GM21515 (cell line): ENCODE data around the gene OLFM1.

Source experiments
- ATAC-seq: cut with Tn5 transposase; IDR thresholded peaks from one replicate; pipeline ENCODE4 v1.9.1; 2021; ENCODE audit not compliant: unreplicated experiment

OLFM1 gene

DNA sequence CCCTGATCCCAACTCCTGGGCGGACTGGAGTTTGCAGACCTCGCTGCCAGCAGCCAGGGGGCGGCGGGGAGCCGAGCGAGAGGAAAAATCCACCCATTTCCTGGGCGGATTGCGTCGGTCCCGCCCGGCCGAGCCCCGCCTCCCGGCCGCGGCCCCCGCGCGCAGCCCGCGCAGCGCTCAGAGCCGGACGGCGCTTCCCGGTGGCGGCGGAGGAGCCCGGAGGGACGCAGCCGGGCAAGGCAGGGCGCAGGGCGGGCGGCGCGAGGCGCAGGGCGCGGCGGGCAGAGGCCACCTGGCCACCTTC, at the start of gene OLFM1:
Gene OLFM1 (plus strand): TSS at position 180 of the 304 bp plus-strand sequence. CDS start 322 bp downstream, outside the sequence.
- ATAC-seq = no peak

DNA sequence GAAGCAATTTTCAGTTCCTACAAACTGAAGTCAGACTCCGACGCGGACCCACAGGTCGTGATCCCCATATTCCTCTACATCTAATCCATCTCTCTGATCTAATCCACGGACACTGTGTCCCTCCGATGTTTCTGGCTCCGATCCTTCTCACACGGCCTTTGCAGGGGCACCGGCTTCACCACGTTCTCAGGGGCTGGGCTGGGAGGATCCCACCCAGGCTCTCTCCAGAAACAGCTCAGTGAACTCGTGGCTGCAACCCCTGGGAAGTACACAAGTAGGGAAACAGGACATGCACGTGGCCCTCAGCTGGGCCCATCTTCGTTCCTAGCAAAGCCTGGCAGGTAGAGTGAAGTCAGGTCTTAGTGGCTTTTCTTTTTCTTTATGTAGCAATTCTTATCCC, 49.1 kb upstream of the OLFM1 start:
- no peak for ATAC-seq

DNA sequence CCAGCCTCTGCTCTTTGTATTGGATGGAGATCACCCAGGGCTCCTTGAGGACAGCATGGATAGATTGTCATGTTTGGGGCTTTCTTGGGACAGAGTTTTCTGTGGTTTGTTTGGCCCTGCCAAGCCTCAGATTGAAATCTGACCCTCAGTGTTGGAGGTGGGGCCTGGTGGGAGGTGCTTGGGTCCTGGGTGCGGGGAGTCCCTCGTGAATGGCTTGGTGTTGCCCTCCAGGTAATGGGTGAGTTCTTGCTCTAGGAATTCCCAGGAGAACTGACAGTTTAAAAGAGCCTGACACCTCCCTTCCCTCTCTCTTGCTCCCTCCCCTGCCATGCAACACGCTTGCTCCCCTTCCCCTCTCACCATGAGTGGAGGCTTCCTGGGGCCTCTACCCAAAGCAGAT, 48.6 kb upstream of the OLFM1 start:
- no peak for ATAC-seq

DNA sequence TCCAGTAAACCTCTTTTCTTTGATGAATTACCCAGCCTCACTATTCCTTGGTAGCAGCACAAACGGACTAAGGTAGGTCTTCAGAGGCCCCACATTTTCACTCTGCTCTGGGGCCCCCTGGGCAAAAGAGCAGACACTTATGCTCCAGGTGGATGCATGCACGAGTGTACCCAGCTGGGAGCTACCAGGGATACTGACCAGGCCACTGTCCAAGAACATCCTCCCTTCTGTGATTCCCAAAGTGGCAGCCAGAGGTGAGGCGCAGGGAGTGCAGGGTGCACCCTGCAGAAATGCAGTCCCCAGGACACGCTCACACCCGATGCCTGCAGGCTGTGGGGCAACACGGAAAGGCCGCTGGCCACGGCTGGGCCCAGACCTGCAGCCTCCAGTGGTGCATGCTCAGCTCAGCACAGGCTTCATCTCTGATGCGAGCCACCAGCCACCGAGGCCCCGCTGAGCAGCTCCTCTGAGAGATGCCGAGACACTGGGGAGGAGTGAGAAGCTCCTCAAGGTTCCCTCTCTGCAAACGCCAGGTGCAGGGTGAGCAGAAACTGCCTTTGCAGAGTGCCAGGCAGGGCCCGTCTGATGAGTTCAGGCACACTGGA, 48.1 kb upstream of the OLFM1 start:
- no peak for ATAC-seq

DNA sequence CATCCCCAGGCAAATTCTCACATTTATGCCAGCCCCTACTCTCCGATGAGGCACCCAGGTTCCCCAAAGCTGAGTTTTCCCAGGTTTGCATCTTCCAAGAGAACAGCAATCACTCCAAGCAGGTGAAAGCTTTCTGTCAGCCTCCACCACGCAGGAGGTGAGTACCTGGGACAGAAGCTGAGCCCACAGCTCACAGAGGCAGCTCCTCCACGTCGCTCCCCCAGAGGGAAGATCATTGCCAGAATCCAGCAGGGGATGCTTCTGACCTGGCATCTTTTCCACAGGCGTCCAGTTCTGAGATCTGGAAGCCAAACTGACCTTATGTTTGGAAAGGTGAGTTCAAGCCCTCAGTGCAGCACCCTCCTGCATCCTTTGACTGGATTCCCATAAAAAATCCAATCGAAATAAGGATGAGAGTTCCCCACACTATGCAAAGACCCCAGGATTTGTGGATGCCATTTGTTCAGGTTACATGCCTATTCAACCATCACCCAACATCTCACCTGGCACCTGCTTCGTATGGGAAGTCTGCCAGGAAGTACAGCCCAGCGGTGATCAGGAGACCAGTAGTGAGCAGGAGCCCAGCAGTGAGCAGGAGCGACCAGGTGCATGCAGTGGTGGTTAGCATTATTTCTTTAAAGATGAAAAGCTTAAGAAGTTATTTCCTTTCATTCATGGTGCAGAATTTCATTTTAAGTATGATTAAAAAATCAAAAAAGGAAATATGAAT, 47.4 kb upstream of the OLFM1 start:
- ATAC-seq = no peak

DNA sequence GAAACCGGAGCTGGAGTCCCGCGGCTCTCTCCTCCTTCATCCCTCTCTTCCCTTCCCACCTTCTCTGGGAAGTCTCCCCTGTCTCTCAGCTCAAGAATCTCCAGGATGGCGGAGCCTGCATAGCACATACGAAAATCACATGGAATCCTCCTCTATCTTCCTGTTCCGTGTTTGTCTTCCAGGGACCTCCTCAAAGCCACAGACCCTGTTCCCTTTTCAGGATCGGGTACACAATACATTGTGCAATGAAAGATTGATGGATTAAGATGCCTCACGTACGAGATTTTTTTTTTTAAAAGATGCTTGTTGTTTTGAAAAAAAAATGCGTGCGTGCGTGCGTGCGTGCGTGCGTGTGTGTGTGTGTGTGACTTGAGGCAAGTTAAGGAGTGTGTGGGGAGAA, 46.6 kb upstream of the OLFM1 start:
- no peak for ATAC-seq

DNA sequence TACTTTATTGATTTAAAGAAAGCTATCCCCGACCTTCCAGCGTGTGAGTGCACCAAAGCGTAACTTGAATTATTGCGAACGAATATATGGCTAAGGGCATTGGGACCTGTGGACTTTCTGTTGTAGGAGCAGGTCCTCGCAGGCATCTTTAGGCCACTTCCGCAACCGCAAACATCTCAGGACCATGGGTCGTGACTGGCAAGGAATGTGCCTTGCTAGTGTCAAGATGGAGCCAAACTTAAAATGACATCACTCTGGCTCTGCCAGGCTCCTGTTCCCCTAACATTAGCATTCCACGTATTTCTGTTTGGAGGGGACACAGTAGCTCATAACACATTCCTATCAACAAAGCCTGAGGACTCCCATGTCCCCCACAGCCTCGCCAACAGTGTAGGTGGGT, 44.1 kb upstream of the OLFM1 start:
- no peak for ATAC-seq

DNA sequence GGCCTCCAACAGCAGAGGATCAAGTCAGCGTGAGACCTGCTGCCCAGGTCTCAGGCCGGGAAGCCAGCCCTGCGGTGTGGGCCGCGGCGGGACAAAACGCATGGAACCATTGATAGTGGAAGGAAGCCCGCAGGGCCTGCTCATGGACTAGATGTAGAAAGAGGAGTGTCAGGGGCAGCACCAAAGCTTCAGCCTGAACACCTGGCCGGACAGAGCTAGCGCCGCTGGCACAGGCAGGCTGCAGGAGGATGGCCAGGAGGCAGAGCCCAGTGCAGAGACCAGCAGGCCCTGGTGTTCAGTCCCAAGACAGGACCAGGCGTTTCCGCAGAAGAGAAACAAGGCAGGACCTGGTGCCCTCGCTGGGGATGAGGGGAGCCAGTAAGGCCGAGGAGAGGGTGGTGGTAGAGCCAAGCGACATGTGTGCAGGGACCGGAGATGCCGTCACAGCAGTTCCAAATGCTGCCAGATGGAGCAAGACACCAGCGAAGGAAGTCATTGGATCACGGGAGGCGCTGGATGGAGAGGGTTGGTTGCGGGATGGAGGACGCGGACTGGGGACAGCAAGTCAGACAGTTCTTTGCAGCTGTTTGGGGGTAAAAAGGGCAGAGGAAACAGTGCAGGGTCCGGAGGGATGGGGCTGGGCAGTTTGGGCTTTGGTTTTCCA, 42.1 kb upstream of the OLFM1 start:
- ATAC-seq = no peak

DNA sequence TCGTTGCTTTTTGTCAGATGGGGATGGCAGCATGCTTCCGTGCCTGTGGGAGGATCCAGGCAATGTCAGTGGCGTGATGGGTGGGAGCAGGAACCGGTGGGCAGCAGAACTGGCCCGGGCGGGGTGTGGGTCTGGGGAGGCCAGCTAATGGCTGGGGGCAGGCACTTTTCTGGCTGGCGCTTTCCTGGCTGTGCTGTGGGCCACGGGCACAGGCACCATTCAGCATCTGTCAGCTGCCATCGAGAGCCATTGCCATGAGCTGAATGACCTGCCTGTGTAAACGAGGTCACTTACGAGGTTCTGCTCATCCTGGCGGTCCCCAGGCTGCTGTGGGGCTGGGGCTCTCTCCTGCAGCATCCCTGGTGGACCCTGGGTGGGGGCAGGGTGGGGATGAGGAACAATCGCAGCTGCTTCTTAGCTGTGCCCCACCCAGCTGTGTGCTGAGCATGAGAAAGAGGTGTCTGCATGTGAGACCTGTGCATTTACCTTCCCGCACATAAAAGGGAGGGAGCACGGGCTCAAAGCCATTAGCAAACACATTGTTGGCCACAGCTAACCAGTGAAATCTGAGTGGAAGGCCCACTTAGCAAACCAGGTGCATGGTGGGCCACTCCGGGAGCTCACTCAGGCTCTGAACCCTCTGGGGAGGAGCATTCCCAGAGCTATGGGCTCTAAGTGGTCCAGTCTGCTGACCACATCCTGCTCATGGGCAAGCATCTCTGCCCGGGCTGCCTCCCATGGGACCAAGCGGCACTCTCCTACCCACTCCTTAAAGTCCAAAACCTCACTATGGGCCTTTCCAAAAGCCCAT, 41.3 kb upstream of the OLFM1 start:
- ATAC-seq = no peak

DNA sequence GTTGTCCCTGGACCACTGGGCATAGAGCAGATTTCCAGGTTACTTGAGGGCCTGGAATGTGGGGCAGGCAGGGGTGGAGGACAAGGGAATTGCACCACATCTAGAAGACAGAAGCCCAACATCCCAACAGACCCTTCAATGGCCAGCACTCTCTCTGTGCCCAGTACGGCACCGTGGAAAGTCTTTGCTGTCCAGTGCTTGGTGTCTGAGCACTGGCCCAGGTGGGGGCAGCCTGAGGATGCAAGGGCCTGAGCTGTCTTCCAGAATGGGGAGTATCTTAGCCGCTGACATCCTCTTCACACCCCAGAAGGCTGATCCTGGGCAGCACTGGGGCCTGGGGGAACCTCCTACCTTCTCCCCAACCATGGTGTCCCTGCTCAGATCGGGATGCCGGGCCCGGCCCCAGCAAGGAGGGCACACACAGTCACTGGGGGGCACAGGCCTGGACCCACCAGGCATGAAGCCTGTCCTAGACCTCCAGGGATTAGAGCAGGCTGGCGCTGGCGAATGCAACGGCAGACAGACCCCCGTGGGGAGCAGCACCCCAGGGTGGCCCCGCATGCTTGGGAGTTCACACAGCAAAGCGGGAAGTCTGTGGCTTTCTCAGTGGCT, 40.6 kb upstream of the OLFM1 start:
- ATAC-seq = no peak

DNA sequence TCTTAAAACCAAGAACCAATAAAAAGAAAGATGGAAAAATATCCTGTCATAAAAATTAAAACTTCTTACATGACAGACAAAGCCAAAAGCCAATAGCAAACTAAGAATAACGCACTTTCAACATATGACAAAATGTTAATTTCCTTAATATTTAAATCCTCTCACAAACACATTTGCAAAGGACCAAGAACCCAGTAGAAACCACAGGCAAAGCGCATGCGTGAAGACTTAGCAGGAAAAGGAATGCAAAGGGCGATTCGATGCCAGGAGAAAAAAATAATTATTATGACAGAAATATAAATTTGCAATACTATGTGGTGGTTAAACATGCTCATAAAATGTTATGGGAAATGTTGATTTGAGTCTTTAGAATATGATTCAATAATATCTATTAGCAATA, 39.9 kb upstream of the OLFM1 start:
- ATAC-seq = no peak

DNA sequence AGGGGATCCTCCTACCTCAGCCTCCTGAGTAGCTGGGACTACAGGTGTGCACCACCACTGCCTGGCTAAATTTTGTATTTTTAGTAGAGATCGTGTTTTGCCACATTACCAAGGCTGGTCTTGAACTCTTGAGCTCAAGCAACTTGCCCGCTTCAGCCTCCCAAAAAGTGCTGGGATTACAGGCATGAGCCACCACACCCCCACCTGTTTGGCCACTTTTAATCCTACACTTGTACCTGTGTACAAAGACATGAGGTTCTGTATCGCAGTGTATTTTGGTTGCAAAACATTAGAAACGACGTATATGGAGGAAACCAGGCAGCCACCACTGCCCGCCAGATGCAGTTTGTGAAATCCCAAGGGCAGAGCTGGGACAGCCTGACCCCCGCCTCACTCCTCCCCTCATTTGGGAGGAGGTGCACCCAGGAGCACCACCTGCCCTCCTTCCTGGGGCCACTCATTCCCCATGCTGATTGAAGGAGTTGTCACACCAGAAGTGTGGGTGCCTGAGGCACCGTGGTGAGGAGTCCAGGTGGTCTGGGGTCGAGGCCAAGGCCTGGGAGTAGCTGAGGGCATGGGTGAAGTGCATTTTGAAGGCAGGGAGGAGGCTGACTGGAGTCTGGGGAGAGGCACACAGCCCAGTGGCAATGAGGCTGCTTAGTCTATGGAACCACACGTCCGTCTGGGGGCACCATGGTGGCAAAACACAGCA, 39.3 kb upstream of the OLFM1 start:
- no peak for ATAC-seq

DNA sequence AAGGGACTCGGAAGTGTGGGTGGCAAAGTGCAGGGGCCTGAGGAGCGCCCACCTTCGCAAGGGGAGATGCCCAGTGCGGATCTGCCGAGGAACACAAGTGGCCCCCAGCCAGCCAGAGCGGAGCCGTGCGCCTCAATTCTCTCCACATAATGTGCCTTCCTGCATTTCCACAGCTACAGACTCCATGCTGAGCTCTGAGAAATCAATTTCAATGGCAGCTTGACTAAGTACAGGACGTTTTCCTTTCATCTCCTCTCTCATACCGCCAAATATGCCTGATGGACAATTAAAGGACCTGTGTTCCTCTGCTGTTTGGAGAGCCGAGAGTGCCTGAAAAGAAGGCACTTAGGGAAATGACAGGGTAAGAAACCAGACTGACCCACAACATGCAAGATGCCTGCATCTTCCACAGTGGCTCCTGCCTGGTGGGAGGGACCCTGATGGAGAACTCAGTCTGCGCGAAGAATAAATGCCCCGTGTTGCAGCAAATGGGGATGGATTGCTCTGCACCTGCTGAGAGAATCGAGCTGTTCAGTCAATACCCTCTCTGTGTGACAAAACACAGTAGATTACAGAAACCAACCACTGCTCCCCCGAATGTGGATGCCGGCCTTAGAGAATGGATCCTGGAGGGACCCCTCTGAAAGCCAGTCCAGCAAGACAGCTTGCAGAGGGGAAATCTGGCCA, 38.6 kb upstream of the OLFM1 start:
- no peak for ATAC-seq

DNA sequence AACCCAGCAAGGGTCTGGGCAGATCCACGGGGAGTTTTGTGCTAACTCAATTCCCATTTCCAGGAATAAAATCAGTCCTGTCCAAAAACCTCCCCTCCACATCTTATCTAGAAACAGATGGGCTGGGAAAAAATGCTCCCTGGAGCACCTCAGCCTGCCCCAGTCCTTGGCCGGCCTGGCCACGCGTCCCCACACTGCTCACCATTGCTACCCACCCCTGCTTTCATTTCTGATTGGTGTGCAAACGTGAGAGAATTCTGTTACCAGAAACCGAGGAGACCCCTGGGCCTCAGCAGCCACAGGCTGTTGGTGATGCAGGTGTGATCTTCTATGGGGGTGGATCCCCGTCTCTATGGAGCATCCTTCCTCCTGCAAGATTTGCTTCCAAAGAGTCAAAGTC, 38.0 kb upstream of the OLFM1 start:
- no peak for ATAC-seq

DNA sequence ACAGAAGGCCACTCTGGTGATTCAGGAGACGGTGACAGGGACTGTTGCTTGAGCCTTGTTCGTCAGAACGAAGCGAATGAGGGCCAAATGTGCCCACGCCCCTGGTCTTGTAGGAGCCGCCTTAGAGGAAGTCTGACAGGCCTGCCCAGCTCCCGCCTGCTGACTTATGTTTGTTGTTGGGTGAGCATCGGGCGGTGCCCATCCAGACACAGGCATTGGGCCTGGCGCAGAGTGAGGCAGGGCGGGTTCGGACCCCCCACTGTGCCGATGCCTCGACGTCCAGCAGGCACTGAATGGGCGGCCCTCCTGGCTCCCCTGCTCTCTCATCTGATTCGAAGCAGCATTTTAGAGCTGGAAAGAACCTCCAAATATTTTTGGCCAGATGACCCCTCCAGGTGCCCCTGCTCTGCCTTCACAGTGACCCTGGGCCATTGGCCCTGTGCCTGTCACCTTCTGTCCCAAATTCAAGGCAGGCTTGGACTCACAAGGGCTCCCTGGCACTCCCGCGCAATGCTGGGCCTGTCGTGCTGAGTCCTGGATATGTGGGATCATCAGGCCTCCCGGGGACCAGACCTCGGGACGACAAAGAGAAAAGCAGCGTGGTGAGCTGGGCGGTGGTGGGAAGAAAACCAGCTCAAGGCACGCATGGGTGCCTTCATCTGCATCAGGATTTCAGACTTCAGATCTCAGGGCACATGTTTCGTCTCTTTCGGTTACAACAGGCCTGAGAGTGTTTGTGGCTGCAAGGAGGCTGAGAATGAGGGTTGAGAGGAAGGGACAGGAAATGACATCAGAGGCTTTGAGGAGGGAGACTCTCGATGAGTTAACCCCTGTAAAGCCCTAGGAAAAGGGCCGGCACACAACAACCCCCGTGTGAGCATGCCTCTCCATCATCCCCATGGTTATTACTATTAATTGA, 37.1 kb upstream of the OLFM1 start:
- no peak for ATAC-seq

DNA sequence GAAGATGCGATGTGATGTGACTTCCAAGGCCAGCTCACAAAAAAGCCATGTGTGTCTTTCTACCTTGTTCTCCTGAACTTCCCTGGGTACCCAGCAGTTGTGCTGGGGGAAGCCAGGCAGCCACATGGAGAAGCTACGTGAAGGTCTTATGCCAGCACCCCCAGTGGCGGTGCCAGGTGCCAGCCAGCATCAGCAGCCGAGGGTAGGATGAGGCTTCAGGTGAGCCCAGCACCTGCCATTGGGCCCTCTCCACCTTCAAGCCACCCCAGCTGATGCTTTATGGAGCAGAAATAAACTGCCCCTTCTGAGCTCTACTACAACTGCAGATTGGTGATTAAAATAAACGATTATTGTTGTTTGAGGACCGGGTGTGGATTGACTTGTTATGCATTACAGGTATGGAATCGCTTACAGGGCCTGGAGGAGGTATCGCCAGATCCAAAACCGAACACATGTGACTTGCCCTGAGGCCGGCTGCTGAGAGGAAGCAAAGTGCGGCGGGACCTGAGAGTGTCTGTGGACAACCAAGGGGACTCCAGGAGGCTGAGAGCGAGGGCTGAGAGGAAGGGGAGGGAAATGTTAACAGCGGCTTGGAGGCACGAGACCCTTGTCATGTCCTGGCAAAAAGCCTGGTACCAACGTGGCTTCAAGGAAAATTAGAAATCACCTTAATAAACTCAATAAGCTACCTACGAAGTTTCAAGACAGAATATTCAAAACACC, 36.0 kb upstream of the OLFM1 start:
- no peak for ATAC-seq

DNA sequence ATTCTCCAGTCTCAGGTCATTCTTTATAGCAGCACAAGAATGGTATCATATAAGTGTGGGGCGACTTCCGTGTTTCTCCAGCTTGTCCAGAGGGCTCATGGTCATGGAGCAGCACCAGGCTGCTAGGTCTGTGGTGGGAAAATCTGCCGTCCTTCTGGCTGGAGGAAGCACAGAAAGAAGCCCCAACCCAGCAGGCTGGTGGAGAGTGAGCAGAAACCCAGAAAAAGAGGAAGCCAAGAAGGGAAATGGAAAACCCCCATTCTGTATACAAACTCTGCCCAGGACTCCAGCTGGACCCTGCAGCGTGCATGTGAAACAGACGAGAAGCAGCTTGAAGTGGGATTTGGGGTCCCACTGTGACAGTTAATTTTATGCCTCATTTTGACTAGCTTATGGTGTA, 34.3 kb upstream of the OLFM1 start:
- no peak for ATAC-seq

DNA sequence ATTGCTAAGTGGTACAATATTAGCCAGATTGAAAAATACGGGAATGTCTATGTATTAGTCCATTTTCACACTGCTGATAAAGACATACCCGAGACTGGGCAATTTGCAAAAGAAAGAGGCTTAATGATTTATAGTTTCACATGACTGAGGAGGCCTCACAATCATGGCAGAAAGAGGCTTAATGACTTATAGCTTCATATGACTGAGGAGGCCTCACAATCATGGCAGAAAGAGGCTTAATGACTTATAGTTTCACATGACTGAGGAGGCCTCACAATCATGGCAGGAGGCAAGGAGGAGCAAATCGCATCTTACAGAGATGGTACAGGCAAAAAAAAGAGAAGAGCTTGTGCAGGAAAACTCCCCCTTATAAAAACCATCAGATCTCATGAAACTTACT, 32.3 kb upstream of the OLFM1 start:
- no peak for ATAC-seq
